ENCODE measurements around the gene GRAMD4. TPM values are rescaled to one million over a fixed set of nuclear protein-coding genes. Genes with fewer than 3 reads are reported as not detected.

GRAMD4 gene
- total RNA-seq, 4 donors from 2014 or later: 5.6 to 37.0 (median 15.2) TPM

DNA sequence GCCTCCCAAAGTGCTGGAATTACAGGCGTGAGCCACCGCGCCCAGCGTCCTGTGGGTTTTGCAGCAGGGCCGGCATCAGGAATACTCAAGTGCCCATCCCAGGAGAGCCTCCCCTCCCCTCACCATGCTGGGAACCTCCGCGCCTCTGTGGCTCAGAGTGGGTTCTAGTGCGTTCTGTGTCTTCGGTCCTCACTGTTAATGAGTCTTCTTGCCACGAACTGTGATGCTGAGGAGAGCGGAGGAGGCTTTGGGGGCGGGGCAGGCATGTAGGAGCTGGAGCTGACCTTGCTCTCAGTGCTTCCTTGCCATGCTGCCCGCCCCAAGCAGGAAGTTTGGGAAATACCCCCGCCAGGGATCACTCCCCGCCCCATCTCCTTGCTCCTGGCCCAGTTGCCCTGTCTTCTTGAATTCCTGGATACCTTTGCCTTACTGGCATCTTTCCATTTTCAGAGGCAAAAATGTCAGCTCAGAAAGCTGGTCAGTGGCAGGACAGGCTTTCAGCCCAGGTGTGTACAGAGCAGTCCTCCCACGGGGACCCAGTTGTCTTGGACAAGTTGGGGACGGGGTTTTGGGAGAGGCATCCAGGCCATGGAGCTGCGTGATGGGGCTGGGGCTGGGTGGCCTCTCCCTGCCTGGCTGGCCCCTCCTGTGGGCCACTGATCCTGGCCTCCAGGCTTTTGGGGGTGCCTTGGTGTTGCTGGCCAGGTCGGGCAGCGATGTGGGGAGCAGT is 5.1 kb downstream of the GRAMD4 start:
- H3K4me1 ChIP-seq: no peaks in the 10 kb centered on the region
- TF ChIP-seq, protein P1, sequence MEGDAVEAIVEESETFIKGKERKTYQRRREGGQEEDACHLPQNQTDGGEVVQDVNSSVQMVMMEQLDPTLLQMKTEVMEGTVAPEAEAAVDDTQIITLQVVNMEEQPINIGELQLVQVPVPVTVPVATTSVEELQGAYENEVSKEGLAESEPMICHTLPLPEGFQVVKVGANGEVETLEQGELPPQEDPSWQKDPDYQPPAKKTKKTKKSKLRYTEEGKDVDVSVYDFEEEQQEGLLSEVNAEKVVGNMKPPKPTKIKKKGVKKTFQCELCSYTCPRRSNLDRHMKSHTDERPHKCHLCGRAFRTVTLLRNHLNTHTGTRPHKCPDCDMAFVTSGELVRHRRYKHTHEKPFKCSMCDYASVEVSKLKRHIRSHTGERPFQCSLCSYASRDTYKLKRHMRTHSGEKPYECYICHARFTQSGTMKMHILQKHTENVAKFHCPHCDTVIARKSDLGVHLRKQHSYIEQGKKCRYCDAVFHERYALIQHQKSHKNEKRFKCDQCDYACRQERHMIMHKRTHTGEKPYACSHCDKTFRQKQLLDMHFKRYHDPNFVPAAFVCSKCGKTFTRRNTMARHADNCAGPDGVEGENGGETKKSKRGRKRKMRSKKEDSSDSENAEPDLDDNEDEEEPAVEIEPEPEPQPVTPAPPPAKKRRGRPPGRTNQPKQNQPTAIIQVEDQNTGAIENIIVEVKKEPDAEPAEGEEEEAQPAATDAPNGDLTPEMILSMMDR (IDR thresholded peaks at IDR 0.05): no peak
- TF ChIP-seq POLR2A (IDR thresholded peaks at IDR 0.05): no peak
- no peaks in the 10 kb centered on the region for H3K9me3 ChIP-seq
- no peaks in the 10 kb centered on the region for H3K36me3 ChIP-seq
- no peak for DNase-seq
- H3K27ac ChIP-seq: no peak overlapping the region
- intact Hi-C loops (cut with DNase I; ENCODE audit: low total_unique reads): no loop called here
- no peak overlapping the region for H3K4me3 ChIP-seq
- H3K27me3 ChIP-seq: no peaks in the 10 kb centered on the region

DNA sequence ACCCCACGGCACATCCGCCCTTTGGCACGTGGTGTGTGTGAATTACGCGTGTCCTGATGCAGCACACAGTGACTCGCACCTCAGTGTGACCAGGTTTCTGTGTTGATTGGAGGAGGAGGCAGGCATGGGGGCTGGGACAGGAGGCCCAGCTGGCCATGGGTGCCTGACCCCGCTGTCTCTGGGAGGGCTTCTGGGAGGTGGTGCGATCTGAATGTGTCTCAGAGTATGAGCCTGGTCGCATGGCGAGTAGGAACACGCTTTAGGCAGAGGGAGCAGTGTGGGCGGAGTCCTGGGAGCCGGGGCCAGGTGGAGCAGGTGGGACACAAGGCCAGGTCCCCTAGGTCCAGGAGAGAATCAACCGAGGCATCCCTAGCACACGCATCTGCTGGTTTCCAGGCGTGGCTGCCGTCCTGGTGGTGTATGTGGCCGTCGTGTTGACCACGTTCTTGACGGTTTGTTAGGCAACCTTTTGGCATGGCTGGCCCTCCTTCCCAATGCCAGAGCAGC is 5.7 kb downstream of the GRAMD4 start:
- intact Hi-C loops (cut with DNase I; ENCODE audit: low total_unique reads): no loop called here
- Histone ChIP-seq H3K4me3 (no peak overlapping the region), H3K36me3 (no peaks in the 10 kb centered on the region), H3K27me3 (no peaks in the 10 kb centered on the region), H3K9me3 (no peaks in the 10 kb centered on the region), H3K4me1 (no peaks in the 10 kb centered on the region), H3K27ac (no peak overlapping the region)
- TF ChIP-seq POLR2A (IDR thresholded peaks at IDR 0.05): no peak
- TF ChIP-seq, protein P1 (IDR thresholded peaks at IDR 0.05): no peak
- DNase-seq: no peak

DNA sequence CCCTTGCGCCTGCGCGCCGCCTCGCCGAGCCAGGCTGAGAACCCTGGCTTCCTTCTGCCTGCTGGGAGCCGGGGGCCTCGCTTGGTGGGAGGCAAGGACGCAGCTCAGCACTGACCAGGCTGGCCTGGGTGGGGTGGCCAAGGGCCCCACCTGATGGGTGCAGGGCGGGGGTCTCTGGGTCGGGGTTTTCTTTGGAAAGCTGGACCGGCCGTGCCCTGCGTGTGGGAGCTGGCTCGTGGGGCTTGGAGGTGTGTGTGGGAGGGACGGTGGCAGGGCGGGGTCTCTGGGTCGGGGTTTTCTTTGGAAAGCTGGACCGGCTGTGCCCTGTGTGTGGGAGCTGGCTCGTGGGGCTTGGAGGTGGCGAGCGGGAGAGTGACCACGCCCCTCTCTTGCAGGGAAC is 6.2 kb downstream of the GRAMD4 start:
- H3K4me1 ChIP-seq: no peaks in the 10 kb centered on the region
- no peak overlapping the region for H3K4me3 ChIP-seq
- TF ChIP-seq POLR2A (IDR thresholded peaks at IDR 0.05): no peak
- TF ChIP-seq, protein P1 (IDR thresholded peaks at IDR 0.05): no peak
- intact Hi-C loops (cut with DNase I; ENCODE audit: low total_unique reads): no loop called here
- no peak overlapping the region for H3K27ac ChIP-seq
- DNase-seq: no peak
- H3K27me3 ChIP-seq: no peaks in the 10 kb centered on the region
- no peaks in the 10 kb centered on the region for H3K36me3 ChIP-seq
- no peaks in the 10 kb centered on the region for H3K9me3 ChIP-seq

DNA sequence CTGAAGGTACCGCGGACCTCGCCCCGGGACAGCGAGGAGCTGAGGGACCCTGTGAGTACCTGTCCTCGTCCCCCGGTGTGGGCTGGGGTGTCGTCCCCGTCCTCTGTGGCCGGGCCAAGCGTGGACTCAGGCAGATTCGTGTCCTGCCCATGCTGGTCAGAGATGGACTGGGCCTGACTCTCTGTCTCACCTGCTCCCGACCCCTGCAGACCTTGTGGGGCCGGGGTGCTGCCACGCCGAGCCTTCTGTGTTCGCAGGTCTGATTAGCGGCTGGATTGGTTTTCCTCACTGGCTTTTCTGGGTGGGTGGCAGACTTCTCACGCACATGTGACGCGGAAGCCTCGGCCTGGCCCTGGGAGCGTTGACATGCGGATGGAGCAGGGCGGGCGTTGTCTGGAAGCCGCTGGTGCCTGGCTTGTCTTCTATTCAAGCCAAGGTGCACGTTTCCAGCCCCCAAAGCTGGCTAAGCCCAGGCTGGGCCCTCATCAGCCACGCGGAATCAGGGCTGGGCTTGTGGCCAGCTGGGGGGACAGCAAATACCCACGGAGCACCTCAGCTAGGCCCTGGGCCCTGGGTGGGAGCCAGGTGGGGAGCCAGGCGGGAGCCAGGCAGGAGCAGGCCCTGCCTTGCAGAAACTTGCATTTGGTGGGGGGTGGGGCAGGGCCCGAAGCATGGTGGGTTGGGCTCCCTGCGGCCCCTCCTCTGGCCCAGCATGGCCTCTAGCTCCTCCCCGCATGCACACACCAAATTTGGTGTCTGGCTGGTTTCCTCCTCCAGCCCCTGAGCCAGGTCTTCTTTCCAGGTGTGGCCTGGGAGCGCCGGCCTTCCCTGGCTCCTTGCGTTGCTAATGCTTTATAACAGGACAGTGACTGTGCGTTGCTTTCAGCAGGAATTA is 7.0 kb downstream of the GRAMD4 start:
- TF ChIP-seq POLR2A (IDR thresholded peaks at IDR 0.05): no peak
- TF ChIP-seq, protein P1 (IDR thresholded peaks at IDR 0.05): no peak
- intact Hi-C loops (cut with DNase I; ENCODE audit: low total_unique reads): no loop called here
- H3K27me3 ChIP-seq: no peaks in the 10 kb centered on the region
- no peak overlapping the region for H3K27ac ChIP-seq
- no peaks in the 10 kb centered on the region for H3K4me1 ChIP-seq
- no peak for DNase-seq
- H3K9me3 ChIP-seq: no peaks in the 10 kb centered on the region
- H3K36me3 ChIP-seq: no peaks in the 10 kb centered on the region
- no peak overlapping the region for H3K4me3 ChIP-seq

Measured in uterus (tissue), 4 donors.